Neural progenitor cell (in vitro differentiated cells): ENCODE measurements around the gene ALDOA. TPM values are rescaled to one million over a fixed set of nuclear protein-coding genes. Genes with fewer than 3 reads are reported as not detected.
"Not testable (repeated sequence)": the region's sequence is repeated elsewhere in the genome, so short reads cannot be mapped to it uniquely, and the experiment has no call there.

Source experiments
- DNase-seq: peaks from one replicate; pipeline ENCODE4 v3.0.0-alpha.2; 2016; ENCODE audit warnings: low spot score
- H2AFZ ChIP-seq: fragments of 200-600 bp; sonication (generic); replicated peaks from 2 replicates; pipeline ENCODE4 v1.6.1; 2016; ENCODE audit warnings: antibody characterized with exemption
- H3F3A ChIP-seq: fragments of 200-600 bp; sonication (generic); 2 replicates; pipeline ENCODE4 v1.6.1; 2016; ENCODE audit warnings: antibody characterized with exemption, low read depth
- H3K27ac ChIP-seq: fragments of 200-600 bp; sonication (generic); 2 replicates; pipeline ENCODE4 v1.5.1; 2016; ENCODE audit warnings: mild to moderate bottlenecking
- H3K27me3 ChIP-seq: fragments of 200-600 bp; sonication (generic); 2 replicates; pipeline ENCODE4 v1.6.1; 2016; ENCODE audit warnings: mild to moderate bottlenecking, moderate library complexity
- H3K36me3 ChIP-seq: fragments of 200-600 bp; sonication (generic); 2 replicates; pipeline ENCODE4 v1.5.1; 2016
- H3K4me1 ChIP-seq: fragments of 200-600 bp; sonication (generic); 2 replicates; pipeline ENCODE4 v1.6.1; 2016; ENCODE audit warnings: mixed run types
- H3K4me2 ChIP-seq: fragments of 200-600 bp; sonication (generic); 2 replicates; pipeline ENCODE4 v1.6.1; 2016
- H3K4me3 ChIP-seq: fragments of 200-600 bp; sonication (generic); 2 replicates; pipeline ENCODE4 v1.5.1; 2016
- H3K79me2 ChIP-seq: fragments of 200-600 bp; sonication (generic); 2 replicates; pipeline ENCODE4 v1.6.1; 2016; ENCODE audit warnings: low read depth
- H3K9ac ChIP-seq: fragments of 200-600 bp; sonication (generic); 2 replicates; pipeline ENCODE4 v1.6.1; 2016
- H3K9me3 ChIP-seq: fragments of 200-600 bp; sonication (generic); 2 replicates; pipeline ENCODE4 v1.5.1; 2016; ENCODE audit warnings: low read depth
- H4K20me1 ChIP-seq: fragments of 200-600 bp; sonication (generic); 2 replicates; pipeline ENCODE4 v1.6.1; 2016; ENCODE audit warnings: low read depth
- H3K27ac Mint-ChIP-seq: 3 replicates; pipeline ENCODE4 v1.8.0; 2021; ENCODE audit warnings: mixed read lengths
- H3K27me3 Mint-ChIP-seq: 2 replicates; pipeline ENCODE4 v1.8.0; 2022; ENCODE audit warnings: low read depth, mild to moderate bottlenecking, inconsistent platforms, moderate library complexity, mixed read lengths; ENCODE audit not compliant: insufficient read depth
- H3K36me3 Mint-ChIP-seq: 3 replicates; pipeline ENCODE4 v1.8.0; 2021; ENCODE audit warnings: mixed read lengths
- H3K4me1 Mint-ChIP-seq: 3 replicates; pipeline ENCODE4 v1.8.0; 2021; ENCODE audit warnings: mixed read lengths
- H3K4me3 Mint-ChIP-seq: 3 replicates; pipeline ENCODE4 v1.8.0; 2021; ENCODE audit warnings: mild to moderate bottlenecking, moderate library complexity, mixed read lengths
- H3K9me3 Mint-ChIP-seq: 3 replicates; pipeline ENCODE4 v1.8.0; 2020; ENCODE audit warnings: mixed read lengths
- EZH2 ChIP-seq: fragments of 200-600 bp; sonication (generic); IDR thresholded peaks from 2 replicates; pipeline ENCODE4 v1.6.1; 2017; ENCODE audit warnings: antibody characterized with exemption, mild to moderate bottlenecking, moderate library complexity
- EZH2phosphoT487 ChIP-seq: fragments of 200-600 bp; sonication (generic); IDR thresholded peaks from 2 replicates; pipeline ENCODE4 v1.6.1; 2017; ENCODE audit warnings: antibody characterized with exemption
- total RNA-seq: library from RNA; depleted of rRNA; stranded (reverse); fragments of >200 nt; gene quantifications from 2 replicates; pipeline ENCODE4 v1.2.3, GENCODE V29; 2015; ENCODE audit warnings: low replicate concordance
- TF ChIP-seq, protein P1 (sequence below): fragments of 200-600 bp; sonication (generic); IDR thresholded peaks from 2 replicates; pipeline ENCODE4 v1.5.1; 2017; ENCODE audit warnings: antibody characterized with exemption, mild to moderate bottlenecking

ALDOA gene
- 469 and 981 TPM in 2 replicates for total RNA-seq

DNA sequence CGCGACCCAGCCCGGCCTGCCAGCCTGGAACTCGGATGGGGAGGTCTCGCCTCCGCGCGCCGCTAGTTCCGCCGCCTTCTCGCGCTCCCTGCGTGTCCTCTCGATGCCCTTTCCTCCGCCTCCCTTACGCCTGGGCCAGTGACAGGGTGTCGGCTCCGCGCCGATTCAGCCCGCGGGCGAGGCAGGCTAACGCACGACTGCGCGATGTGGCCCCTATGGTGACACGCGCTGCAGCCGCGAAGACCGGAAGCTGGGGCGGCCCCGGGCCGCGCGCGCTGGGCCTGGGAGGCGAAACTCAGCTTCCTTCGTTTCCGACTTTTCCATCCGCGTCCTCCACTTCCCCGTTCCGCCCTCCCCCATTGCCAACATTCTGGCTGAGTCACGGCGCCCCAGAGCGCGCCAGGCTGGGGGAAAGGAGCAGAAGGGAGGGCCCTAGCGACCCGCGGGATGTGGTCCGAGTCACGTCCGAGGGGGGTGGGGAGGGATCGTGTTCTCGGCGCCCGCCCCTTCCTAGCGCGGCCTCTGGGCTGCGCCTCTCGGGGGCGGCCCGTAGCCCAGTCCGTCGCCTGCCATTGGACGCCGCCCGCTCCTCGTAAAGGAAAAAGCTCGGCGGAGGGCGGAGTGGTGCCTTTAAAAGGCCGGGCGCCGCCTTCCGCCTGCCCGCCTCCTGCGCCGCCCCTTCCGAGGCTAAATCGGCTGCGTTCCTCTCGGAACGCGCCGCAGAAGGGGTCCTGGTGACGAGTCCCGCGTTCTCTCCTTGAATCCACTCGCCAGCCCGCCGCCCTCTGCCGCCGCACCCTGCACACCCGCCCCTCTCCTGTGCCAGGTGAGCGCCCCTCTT is at the start of gene ALDOA:
Gene ALDOA (plus strand): TSS at position 659 of the 841 bp plus-strand sequence. CDS start 1,138 bp downstream, outside the sequence.
- H3K4me1 Mint-ChIP-seq, result peaks cover 49% of the 10 kb centered on the region
- peak within 1 kb of the TSS; percentile 17 for H2AFZ ChIP-seq
- H3K79me2 ChIP-seq, result peaks cover 65% of the 10 kb centered on the region
- H3K9ac ChIP-seq, result peak within 1 kb of the TSS; percentile 64
- no peaks in the 10 kb centered on the region for H3K27me3 ChIP-seq
- H3K4me1 ChIP-seq, result peaks cover 34% of the 10 kb centered on the region
- H3K9me3 Mint-ChIP-seq, result no peaks in the 10 kb centered on the region
- H4K20me1 ChIP-seq, result peaks cover 47% of the 10 kb centered on the region
- H3K4me3 ChIP-seq, result peak within 1 kb of the TSS; percentile 92
- TF ChIP-seq EZH2phosphoT487, result no peak
- no peak for TF ChIP-seq EZH2
- TF ChIP-seq, protein P1, sequence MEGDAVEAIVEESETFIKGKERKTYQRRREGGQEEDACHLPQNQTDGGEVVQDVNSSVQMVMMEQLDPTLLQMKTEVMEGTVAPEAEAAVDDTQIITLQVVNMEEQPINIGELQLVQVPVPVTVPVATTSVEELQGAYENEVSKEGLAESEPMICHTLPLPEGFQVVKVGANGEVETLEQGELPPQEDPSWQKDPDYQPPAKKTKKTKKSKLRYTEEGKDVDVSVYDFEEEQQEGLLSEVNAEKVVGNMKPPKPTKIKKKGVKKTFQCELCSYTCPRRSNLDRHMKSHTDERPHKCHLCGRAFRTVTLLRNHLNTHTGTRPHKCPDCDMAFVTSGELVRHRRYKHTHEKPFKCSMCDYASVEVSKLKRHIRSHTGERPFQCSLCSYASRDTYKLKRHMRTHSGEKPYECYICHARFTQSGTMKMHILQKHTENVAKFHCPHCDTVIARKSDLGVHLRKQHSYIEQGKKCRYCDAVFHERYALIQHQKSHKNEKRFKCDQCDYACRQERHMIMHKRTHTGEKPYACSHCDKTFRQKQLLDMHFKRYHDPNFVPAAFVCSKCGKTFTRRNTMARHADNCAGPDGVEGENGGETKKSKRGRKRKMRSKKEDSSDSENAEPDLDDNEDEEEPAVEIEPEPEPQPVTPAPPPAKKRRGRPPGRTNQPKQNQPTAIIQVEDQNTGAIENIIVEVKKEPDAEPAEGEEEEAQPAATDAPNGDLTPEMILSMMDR, result no peak
- H3K36me3 Mint-ChIP-seq, result peaks cover 29% of the 10 kb centered on the region
- H3K27me3 Mint-ChIP-seq, result peaks cover 4% of the 10 kb centered on the region
- H3K27ac ChIP-seq, result peak within 1 kb of the TSS; percentile 90
- H3K4me3 Mint-ChIP-seq, result peak within 1 kb of the TSS; percentile 96
- H3F3A ChIP-seq, result peaks cover 51% of the 10 kb centered on the region
- DNase-seq, result peak; percentile 98
- H3K9me3 ChIP-seq, result no peaks in the 10 kb centered on the region
- peak within 1 kb of the TSS; percentile 86 for H3K4me2 ChIP-seq
- peak within 1 kb of the TSS; percentile 72 for H3K27ac Mint-ChIP-seq
- H3K36me3 ChIP-seq, result peaks cover 13% of the 10 kb centered on the region

DNA sequence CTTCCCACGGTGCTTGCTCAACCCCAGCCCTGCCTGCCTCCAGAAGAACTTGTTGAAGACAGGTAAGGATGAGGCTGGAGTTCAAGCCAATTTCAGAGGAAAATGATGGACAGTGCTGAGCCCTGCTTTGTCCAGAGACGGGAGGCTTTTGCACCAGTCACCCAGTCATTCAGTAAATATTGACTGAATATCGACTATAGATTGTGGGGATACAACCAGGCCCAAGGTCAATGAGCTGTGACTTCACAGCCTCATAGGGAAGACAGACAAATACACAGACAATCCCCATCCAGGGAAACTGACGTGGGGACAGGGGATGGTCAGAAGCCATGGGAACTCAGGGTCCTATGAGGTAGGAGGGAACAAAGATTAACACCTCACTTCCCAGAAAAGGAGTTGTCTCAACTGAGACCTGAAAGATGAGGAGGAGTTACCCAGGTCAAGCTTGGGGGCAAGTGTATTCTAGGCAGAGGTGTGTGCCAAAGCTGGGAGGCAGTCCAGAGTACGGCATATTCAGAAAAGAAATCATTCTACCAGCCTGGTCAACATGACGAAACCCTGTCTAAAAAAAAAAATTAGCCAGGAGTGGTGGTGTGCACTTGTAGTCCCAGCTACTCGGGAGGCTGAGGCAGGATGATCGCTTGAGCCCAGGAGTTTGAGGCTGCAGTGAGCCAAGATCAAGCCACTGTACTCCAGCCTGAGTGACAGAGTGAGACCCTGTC is 48.8 kb upstream of the ALDOA start:
- Mint-ChIP-seq H3K9me3 (peaks cover 2% of the 10 kb centered on the region), H3K27ac (no peak overlapping the region), H3K27me3 (peaks cover 20% of the 10 kb centered on the region), H3K4me1 (peaks cover 8% of the 10 kb centered on the region), H3K4me3 (no peak overlapping the region), H3K36me3 (no peaks in the 10 kb centered on the region)
- peaks cover 7% of the 10 kb centered on the region for H3F3A ChIP-seq
- H2AFZ ChIP-seq, result no peak overlapping the region
- H3K4me3 ChIP-seq, result no peak overlapping the region
- no peak overlapping the region for H3K27ac ChIP-seq
- no peak overlapping the region for H3K4me2 ChIP-seq
- no peak for DNase-seq
- no peaks in the 10 kb centered on the region for H3K36me3 ChIP-seq
- no peaks in the 10 kb centered on the region for H3K79me2 ChIP-seq
- peaks cover 6% of the 10 kb centered on the region for H3K4me1 ChIP-seq
- TF ChIP-seq, protein P1, result no peak
- TF ChIP-seq EZH2, result no peak
- TF ChIP-seq EZH2phosphoT487, result no peak
- H3K27me3 ChIP-seq, result peaks cover 19% of the 10 kb centered on the region
- no peaks in the 10 kb centered on the region for H3K9me3 ChIP-seq
- H3K9ac ChIP-seq, result no peak overlapping the region
- H4K20me1 ChIP-seq, result no peaks in the 10 kb centered on the region

DNA sequence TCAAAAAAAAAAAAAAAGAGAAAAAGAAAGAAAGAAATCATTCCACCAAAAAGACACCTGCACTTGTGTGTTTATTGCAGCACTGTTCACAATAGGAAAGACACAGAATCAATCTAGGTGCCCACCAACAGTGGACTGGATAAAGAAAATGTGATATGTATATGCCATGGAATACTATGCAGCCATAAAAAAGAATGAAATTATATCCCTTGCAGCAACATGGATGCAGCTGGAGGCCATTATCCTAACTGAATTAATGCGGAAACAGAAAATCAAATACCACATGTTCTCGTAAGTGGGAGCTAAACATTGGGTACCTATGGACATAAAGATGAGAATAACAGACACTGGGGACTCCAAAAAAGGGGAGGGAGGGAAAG is 48.3 kb upstream of the ALDOA start:
- Mint-ChIP-seq H3K36me3 (no peaks in the 10 kb centered on the region), H3K27ac (no peak overlapping the region), H3K4me1 (peaks cover 3% of the 10 kb centered on the region), H3K4me3 (peak overlapping the region; percentile 51), H3K27me3 (peaks cover 16% of the 10 kb centered on the region), H3K9me3 (no peaks in the 10 kb centered on the region)
- Histone ChIP-seq H3K4me3 (no peak overlapping the region), H3K27ac (no peak overlapping the region), H3K4me1 (peaks cover under 1% of the 10 kb centered on the region), H3K9me3 (no peaks in the 10 kb centered on the region), H3K79me2 (no peaks in the 10 kb centered on the region), H3K36me3 (no peaks in the 10 kb centered on the region), H3K27me3 (peaks cover 14% of the 10 kb centered on the region), H3K4me2 (no peak overlapping the region), H2AFZ (no peak overlapping the region), H3K9ac (no peak overlapping the region), H3F3A (peaks cover 1% of the 10 kb centered on the region), H4K20me1 (no peaks in the 10 kb centered on the region)
- TF ChIP-seq, protein P1, result no peak
- TF ChIP-seq EZH2 (no peak), EZH2phosphoT487 (no peak)
- no peak for DNase-seq

DNA sequence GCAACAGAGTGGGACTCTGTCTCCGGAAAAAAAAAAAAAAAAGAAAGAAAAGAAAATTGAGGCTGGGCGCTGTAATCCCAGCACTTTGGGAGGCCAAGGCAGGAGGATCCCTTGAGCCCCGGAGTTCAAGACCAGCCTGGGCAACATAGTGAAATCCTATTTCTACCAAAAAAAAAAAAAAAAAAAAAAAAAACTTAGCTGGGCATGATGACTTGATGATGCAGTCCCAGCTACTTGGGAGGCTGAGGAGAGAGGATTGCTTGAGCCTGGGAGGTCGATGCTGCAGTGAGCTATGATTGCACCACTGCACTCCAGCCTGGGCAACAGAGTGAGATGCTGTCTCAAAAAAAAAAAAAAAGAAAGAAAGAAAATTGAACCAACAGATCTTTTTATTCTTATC is 47.6 kb upstream of the ALDOA start:
- H3K4me1 Mint-ChIP-seq, H3K9ac ChIP-seq, H3K79me2 ChIP-seq, H3K9me3 Mint-ChIP-seq, H3K36me3 ChIP-seq, H3K4me1 ChIP-seq, H3K27me3 ChIP-seq, H3K27ac Mint-ChIP-seq, H3K4me3 ChIP-seq, H3K27ac ChIP-seq, H3K4me2 ChIP-seq, H3F3A ChIP-seq, H4K20me1 ChIP-seq, H3K4me3 Mint-ChIP-seq, H3K9me3 ChIP-seq, DNase-seq, H2AFZ ChIP-seq, H3K36me3 Mint-ChIP-seq: not testable (repeated sequence)
- peaks cover 16% of the 10 kb centered on the region for H3K27me3 Mint-ChIP-seq
